Fibroblast of skin of right biceps (primary cell): ENCODE data around the gene YTHDF1.

Source experiments
- DNase-seq: peaks from one replicate; pipeline ENCODE4 v3.0.0-alpha.2; 2013

YTHDF1 gene

DNA sequence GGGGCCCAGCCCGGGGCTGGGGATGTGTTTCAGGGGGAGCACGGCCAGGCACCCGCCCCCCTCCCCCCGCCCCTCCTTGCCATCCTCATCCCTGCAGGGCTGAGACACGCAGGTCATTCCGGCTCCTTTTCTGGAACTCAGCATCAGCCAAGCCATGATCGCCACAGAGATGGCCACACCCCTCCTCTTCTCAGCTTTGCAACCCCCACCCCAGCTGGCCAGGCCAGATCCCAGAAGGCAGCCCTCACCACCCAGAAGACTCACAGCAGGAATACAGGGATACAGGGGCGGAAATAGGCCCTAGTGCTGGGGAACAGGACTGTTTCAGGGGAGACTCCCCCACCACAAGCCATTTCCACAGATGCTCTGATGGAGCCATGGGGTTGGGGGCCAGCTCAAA is 33.5 kb downstream of the YTHDF1 start:
- no peak for DNase-seq

GRCh38 chr20:63181226-63181625 is 34.7 kb downstream of the YTHDF1 start:
- DNase-seq: no peak

DNA sequence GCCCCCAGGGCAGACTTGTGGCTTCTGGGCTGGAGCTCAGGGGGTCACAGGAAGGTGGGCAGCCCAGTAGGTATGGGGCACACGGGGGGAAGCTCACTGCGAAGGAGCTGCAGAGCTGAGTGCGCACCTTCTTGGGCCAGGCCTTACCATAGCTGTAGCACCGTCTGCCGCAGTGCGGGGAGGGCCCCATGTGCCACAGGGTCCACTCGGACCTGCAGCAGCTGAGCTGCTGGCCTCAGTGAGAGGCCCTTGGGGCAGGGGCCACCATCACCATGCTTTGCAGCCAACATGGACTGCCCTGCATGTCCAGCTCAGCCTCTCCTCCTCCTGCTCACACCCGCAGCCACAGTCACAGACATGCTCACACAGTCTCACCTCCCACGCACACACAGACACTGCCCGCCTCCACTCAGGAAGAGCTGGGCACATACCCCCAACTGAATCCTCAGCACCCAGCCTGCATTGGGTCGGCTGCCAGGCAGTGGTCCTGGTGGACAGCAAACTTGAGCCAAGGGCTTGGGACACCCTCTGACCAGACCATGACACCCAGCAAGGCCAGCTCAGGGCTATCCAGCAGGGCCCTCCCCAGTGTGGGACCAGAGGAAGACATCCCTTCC is 35.3 kb downstream of the YTHDF1 start:
- DNase-seq: no peak

GRCh38 chr20:63179687-63180568 is 36.0 kb downstream of the YTHDF1 start:
- DNase-seq: no peak

DNA sequence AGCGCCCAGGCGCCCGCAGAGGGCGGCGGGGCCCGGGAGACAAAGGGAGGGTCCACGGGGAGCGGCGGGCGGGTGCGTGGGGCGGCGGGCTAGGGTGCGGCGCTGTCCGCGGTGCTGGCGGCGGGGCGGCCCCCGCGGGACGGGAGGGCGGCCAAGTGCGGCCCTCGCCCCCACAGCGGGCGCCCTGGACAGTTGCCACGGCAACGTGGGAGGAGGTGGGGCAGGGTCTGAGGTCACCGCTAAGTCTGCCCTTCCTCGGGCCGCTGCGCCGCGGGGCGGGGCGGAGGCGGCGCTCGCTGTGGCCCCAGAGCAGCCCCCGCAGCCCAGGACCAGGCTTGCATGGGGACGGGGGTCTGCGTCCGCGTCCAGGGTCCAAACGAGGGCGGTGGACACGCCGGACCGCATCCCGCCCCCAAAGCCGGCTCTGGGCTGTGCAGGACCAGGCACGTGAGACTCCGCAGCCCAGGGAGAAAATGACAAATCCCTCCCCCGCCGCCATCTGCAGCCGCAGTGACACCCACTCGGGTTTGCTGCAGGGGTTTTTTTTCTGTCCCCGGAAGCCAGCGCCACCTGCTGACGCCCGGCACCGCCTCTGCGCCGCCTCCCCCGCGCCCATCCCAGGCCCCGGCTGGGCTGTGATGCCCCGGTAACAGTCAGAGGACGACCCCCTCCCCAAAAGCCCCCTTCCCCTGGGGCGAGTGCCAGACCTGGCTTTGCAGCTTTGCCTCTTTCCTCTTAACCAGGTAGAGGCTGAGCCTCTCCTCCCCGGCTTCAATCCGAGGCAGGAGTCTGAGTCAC is 36.8 kb downstream of the YTHDF1 start:
- no peak for DNase-seq

DNA sequence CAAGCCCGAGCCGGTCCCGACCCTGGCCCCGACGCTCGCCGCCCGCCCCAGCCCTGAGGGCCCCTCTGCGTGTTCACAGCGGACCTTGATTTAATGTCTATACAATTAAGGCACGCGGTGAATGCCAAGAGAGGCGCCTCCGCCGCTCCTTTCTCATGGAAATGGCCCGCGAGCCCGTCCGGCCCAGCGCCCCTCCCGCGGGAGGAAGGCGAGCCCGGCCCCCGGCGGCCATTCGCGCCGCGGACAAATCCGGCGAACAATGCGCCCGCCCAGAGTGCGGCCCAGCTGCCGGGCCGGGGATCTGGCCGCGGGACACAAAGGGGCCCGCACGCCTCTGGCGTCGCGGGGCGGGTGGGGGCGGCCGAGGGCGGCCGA is 37.5 kb downstream of the YTHDF1 start:
- no peak for DNase-seq

DNA sequence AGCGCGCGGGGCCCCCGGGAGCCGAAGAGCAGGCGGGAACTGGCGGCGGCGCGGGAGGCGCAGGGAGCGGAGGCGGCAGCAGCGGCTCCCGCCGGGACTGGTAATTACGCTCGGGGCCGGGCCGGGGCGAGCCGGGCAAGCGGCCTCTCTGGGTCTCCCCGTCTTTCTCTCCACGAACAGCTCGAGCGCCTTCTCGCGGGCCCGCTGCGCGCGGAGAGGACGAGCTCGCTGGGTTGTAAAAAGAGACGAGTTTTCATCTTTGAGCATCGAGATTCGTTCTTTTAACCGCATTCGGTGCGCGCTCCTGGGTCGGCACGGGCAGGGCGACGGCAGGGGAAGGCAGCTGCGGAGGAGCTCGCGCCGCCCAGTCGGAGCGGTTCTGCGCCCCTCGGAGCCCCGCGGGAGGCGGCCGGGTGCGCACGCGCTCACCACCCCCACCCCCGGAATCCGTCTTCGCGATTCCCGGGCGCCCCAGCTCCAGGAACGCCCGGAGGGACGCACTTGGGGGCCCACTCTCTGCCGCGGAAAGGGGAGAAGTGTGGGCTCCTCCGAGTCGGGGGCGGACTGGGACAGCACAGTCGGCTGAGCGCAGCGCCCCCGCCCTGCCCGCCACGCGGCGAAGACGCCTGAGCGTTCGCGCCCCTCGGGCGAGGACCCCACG is 38.0 kb downstream of the YTHDF1 start:
- no peak for DNase-seq

- DNase-seq: no peak
Observed at GRCh38 chr20:63177134-63177784, 38.7 kb downstream of the YTHDF1 start.

DNA sequence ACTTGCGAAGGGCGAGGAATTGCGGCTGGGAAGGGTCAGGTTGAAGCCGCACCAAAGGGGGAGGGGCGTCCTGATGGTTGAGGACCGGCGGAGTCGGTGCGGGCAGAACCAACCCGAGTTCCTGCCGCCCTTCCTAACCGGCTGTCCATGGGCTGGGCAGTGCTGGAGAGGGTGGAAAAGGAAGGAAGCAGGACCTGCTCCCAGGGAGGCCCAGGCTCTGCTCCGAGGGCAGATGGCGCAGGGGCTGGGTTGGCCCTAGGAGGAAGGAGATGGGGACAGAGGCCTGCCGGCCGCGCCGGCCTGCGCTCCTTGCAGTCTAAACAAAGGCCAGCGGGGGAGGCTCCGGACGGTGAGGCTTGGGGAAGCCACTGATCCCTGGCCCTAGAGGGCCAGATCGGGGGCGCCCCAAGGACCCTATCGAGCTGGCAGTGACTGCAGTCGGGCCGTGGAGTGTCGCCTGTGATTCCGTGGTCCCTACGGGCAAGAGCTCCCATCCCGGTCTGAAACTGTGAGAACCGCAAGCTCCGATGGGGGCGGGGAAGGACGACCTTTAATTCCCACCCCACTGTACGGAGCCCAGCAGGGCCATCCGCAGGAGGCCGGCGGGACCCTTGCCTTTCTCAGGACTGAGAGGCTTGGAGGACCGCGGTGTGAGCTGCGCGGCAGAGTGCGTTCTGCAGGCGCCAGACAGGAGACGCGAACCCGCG is 39.4 kb downstream of the YTHDF1 start:
- DNase-seq: no peak

DNA sequence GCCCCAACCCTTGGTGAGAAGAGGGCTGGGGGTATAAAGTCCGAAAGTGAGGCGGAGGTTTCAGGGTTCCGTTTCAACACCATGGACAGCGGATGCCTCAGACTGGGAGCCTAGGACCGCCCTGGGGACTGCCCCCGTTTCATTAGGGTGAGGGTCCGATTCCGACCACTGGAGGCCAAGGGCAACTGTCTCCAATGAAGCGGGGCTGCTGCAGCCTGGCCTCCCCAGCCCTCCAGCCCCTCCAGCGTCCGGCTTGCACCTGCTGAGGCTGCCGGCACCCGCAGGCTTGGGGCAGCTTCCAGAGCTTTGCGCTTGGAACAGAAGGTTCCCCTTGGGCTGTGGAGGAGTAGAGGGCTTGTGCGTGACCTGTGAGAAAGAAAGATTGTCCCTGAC is 39.9 kb downstream of the YTHDF1 start:
- no peak for DNase-seq

DNA sequence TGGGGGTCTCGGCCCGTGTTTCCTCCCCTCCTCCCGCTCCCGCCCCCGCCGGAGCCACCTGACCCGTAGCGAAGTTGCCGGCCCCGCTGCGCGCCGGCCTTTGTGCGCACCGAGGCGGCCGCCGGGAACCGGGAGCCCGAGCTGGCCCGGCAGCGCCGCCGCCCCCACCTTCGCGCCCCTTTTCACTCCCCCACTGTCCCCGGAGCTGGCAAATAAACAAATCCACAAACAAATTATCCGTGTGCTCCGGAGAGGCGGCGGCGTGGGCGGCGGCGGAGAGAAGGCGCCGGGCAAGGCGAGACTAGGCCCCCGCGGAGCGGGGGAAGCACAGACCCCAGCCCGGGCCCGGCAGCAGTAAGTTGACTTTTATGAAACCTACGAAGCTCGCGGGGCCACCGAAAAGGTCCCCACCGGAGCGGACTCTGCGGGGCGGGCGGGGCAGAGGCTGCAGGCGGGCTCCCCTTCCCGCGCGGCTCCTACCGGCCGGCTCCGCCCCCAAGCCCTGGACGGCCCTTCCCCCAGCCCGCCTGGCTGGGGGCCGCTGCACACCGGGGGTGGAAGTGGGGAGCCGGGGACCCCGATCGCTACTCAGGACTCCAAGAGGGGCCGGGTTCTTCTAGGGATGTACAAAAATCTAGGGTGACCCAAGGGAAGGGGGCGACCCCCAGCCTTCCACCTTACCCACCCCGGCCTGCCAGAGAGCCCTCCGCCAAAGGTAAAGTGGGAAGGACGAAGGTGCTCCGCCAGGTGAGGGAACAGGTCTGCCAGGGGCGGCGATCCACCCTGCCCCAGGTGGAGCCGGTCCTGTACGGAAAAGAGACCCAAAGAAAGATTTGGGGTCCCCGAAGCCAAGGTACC is 40.7 kb downstream of the YTHDF1 start:
- DNase-seq: no peak

DNA sequence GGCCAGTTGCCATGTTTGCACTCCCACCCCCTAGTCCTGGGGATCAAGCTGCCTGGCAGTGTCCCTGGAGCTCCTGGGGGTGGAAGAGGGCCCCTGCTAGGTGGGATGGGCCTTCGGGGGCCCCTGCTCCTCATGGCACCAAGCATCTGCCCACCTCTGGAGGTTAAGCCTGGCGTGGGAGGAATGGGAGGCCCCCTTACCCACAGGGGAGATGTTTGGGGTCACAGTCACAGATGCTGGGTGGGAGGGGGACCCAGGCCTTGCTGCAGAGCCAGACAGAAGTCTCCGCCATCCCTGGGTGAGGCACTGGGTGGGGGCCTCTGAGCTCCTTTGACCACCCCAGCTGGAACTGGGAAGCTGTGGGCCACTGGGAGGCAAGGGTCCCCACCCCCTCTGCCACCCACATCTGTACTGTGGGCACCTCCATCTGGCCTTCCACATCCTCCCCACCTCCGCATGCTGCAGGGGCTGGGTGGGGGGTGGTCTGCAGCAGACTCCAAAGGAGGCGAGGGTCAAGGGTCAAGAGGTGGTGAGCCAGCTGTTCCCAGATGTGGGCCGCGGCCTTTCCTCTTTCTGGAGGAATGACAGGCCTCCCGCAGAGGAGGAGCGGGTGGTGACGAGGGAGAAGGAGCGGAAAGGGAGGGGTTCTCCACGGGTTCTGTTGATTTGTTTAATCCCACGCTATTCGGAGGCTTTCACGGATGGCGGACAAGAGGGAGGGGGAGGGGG is 41.5 kb downstream of the YTHDF1 start:
- no peak for DNase-seq

- DNase-seq: no peak
Observed at GRCh38 chr20:63173552-63174191, 42.3 kb downstream of the YTHDF1 start.

GRCh38 chr20:63172726-63173125 is 43.2 kb downstream of the YTHDF1 start:
- DNase-seq: no peak

DNA sequence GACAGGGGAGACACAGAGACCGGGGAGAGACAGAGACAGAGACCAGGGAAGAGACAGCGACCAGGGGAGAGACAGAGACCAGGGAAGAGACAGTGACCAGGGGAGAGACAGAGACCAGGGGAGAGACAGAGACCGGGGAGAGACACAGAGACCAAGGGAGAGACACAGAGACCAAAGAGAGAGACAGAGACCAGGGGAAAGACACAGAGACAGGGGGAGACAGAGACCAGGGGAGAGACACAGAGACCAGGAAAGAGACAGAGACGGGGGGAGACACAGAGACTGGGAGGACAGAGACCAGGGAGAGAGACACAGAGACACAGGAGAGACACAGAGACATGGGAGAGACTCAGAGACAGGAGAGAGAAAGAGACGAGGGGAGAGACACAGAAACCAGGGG is 43.9 kb downstream of the YTHDF1 start:
- no peak for DNase-seq

GRCh38 chr20:63169681-63170080 is 46.2 kb downstream of the YTHDF1 start:
- no peak for DNase-seq

DNA sequence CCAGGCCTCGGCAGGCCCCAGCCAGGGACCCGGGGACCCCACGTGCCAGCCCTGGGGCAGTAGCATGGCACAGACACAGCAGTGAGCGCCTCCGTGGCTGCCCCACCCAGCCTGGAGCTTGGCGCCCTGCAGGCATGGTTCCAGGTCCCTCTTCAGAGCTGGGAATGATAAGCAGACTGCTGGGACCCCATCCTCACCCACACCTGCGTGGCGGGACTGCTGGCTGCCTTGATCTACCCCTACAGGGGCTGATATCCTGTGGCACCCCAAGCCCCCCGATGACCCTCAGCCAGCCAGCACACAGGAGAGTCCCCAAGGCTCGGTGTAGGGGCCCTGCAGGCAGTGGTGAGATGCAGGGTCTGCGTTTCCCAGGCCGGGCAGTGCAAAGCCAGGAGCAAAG is 47.1 kb downstream of the YTHDF1 start:
- no peak for DNase-seq

DNA sequence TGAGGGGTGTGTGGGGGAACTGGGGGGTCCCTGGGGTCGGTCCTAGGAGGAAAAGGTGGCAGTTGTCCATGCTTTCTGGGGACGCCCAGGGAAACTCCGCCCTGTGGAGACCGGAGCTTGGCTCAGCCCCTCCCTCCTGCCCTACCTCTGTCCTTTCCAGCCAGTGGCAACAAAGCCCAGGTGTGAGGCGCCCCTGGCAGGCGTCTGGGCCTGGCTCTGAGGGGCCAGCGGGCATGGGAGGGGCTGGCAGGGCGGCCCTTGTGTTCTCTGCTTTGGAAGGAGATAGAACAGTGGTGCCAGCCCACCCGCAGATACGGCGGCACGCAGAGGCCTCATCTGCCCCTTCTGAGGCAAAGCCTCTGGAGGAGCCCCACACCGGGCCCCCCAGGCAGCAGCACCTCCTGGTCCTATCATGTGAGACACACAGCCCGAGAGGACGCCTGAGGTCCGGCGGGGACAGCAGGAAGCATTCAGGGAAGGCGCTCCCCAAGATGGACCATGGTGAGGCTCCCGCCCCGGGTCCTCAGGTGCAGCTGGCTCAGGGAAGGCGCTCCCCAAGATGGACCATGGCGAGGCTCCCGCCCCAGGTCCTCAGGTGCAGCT is 47.9 kb downstream of the YTHDF1 start:
- no peak for DNase-seq
